ENCODE results near the gene LRRN2.

LRRN2 gene

GRCh38 chr1:204617256-204618147, 68.0 kb downstream of the LRRN2 start:
- peaks cover 7% of the 10 kb centered on the region for H3K4me1 ChIP-seq (ENCODE audit: control insufficient read depth, insufficient read depth, low read length, poor library complexity, severe bottlenecking)
- H3K27ac ChIP-seq (ENCODE audit: low read depth, low read length, severe bottlenecking): no peak overlapping the region
- H3K36me3 ChIP-seq (ENCODE audit: control insufficient read depth, insufficient read depth, low read length): no peaks in the 10 kb centered on the region
- H3K9me3 ChIP-seq (ENCODE audit: control insufficient read depth, low read length): no peaks in the 10 kb centered on the region
- no peak overlapping the region for H3K4me3 ChIP-seq (ENCODE audit: extremely low read depth, insufficient read depth, low read length, poor library complexity, severe bottlenecking)
- 89 to 93% methylated on average over 10 to 11 of the region's 13 CpGs for WGBS, 2 experiments (ENCODE audit: insufficient coverage in 2 of 2)

GRCh38 chr1:204616641-204617040, 68.9 kb downstream of the LRRN2 start:
- peaks cover 7% of the 10 kb centered on the region for H3K4me1 ChIP-seq (ENCODE audit: control insufficient read depth, insufficient read depth, low read length, poor library complexity, severe bottlenecking)
- H3K9me3 ChIP-seq (ENCODE audit: control insufficient read depth, low read length): no peaks in the 10 kb centered on the region
- no peak overlapping the region for H3K27ac ChIP-seq (ENCODE audit: low read depth, low read length, severe bottlenecking)
- H3K36me3 ChIP-seq (ENCODE audit: control insufficient read depth, insufficient read depth, low read length): no peaks in the 10 kb centered on the region
- WGBS, 2 experiments (ENCODE audit: insufficient coverage in 2 of 2): 68 to 74% methylated on average over 5 of the region's 6 CpGs
- no peak overlapping the region for H3K4me3 ChIP-seq (ENCODE audit: extremely low read depth, insufficient read depth, low read length, poor library complexity, severe bottlenecking)

- Histone ChIP-seq H3K36me3 (ENCODE audit: control insufficient read depth, insufficient read depth, low read length) (no peaks in the 10 kb centered on the region), H3K9me3 (ENCODE audit: control insufficient read depth, low read length) (no peaks in the 10 kb centered on the region), H3K4me1 (ENCODE audit: control insufficient read depth, insufficient read depth, low read length, poor library complexity, severe bottlenecking) (peaks cover 7% of the 10 kb centered on the region), H3K4me3 (ENCODE audit: extremely low read depth, insufficient read depth, low read length, poor library complexity, severe bottlenecking) (no peak overlapping the region), H3K27ac (ENCODE audit: low read depth, low read length, severe bottlenecking) (no peak overlapping the region)
- WGBS, 2 experiments (ENCODE audit: insufficient coverage in 2 of 2): 94 to 96% methylated on average over 8 of the region's 8 CpGs
These were observed 69.7 kb downstream of the LRRN2 start for GRCh38 chr1:204615881-204616280.

- H3K9me3 ChIP-seq (ENCODE audit: control insufficient read depth, low read length): no peaks in the 10 kb centered on the region
- H3K27ac ChIP-seq (ENCODE audit: low read depth, low read length, severe bottlenecking): no peak overlapping the region
- no peak overlapping the region for H3K4me3 ChIP-seq (ENCODE audit: extremely low read depth, insufficient read depth, low read length, poor library complexity, severe bottlenecking)
- H3K36me3 ChIP-seq (ENCODE audit: control insufficient read depth, insufficient read depth, low read length): no peaks in the 10 kb centered on the region
- 90 to 93% methylated on average over 2 to 3 of the region's 4 CpGs for WGBS, 2 experiments (ENCODE audit: insufficient coverage in 2 of 2)
- H3K4me1 ChIP-seq (ENCODE audit: control insufficient read depth, insufficient read depth, low read length, poor library complexity, severe bottlenecking): peaks cover 7% of the 10 kb centered on the region
These were observed 71.9 kb downstream of the LRRN2 start for GRCh38 chr1:204613636-204614035.

GRCh38 chr1:204612326-204612725, 73.2 kb downstream of the LRRN2 start:
- H3K4me1 ChIP-seq (ENCODE audit: control insufficient read depth, insufficient read depth, low read length, poor library complexity, severe bottlenecking): peaks cover 7% of the 10 kb centered on the region
- 80 to 85% methylated on average over 3 of the region's 3 CpGs for WGBS, 2 experiments (ENCODE audit: insufficient coverage in 2 of 2)
- H3K27ac ChIP-seq (ENCODE audit: low read depth, low read length, severe bottlenecking): no peak overlapping the region
- H3K9me3 ChIP-seq (ENCODE audit: control insufficient read depth, low read length): no peaks in the 10 kb centered on the region
- H3K36me3 ChIP-seq (ENCODE audit: control insufficient read depth, insufficient read depth, low read length): no peaks in the 10 kb centered on the region
- H3K4me3 ChIP-seq (ENCODE audit: extremely low read depth, insufficient read depth, low read length, poor library complexity, severe bottlenecking): no peak overlapping the region

- H3K36me3 ChIP-seq (ENCODE audit: control insufficient read depth, insufficient read depth, low read length): no peaks in the 10 kb centered on the region
- no peak overlapping the region for H3K4me3 ChIP-seq (ENCODE audit: extremely low read depth, insufficient read depth, low read length, poor library complexity, severe bottlenecking)
- WGBS, 2 experiments (ENCODE audit: insufficient coverage in 2 of 2): 80 to 87% methylated on average over 3 of the region's 3 CpGs
- H3K9me3 ChIP-seq (ENCODE audit: control insufficient read depth, low read length): no peaks in the 10 kb centered on the region
- no peaks in the 10 kb centered on the region for H3K4me1 ChIP-seq (ENCODE audit: control insufficient read depth, insufficient read depth, low read length, poor library complexity, severe bottlenecking)
- no peak overlapping the region for H3K27ac ChIP-seq (ENCODE audit: low read depth, low read length, severe bottlenecking)
These were observed 74.5 kb downstream of the LRRN2 start for GRCh38 chr1:204611036-204611435.

GRCh38 chr1:204607910-204608309, 77.6 kb downstream of the LRRN2 start:
- Histone ChIP-seq H3K27ac (ENCODE audit: low read depth, low read length, severe bottlenecking) (no peak overlapping the region), H3K4me3 (ENCODE audit: extremely low read depth, insufficient read depth, low read length, poor library complexity, severe bottlenecking) (no peak overlapping the region), H3K4me1 (ENCODE audit: control insufficient read depth, insufficient read depth, low read length, poor library complexity, severe bottlenecking) (no peaks in the 10 kb centered on the region), H3K36me3 (ENCODE audit: control insufficient read depth, insufficient read depth, low read length) (no peaks in the 10 kb centered on the region), H3K9me3 (ENCODE audit: control insufficient read depth, low read length) (no peaks in the 10 kb centered on the region)
- 90 to 96% methylated on average over 5 of the region's 6 CpGs for WGBS, 2 experiments (ENCODE audit: insufficient coverage in 2 of 2)

- Histone ChIP-seq H3K4me1 (ENCODE audit: control insufficient read depth, insufficient read depth, low read length, poor library complexity, severe bottlenecking) (no peaks in the 10 kb centered on the region), H3K4me3 (ENCODE audit: extremely low read depth, insufficient read depth, low read length, poor library complexity, severe bottlenecking) (no peak overlapping the region), H3K27ac (ENCODE audit: low read depth, low read length, severe bottlenecking) (no peak overlapping the region), H3K36me3 (ENCODE audit: control insufficient read depth, insufficient read depth, low read length) (no peaks in the 10 kb centered on the region), H3K9me3 (ENCODE audit: control insufficient read depth, low read length) (no peaks in the 10 kb centered on the region)
- 79 to 89% methylated on average over 5 to 7 of the region's 7 CpGs for WGBS, 2 experiments (ENCODE audit: insufficient coverage in 2 of 2)
These were observed 79.7 kb downstream of the LRRN2 start for GRCh38 chr1:204605791-204606190.

- Histone ChIP-seq H3K27ac (ENCODE audit: low read depth, low read length, severe bottlenecking) (no peak overlapping the region), H3K4me1 (ENCODE audit: control insufficient read depth, insufficient read depth, low read length, poor library complexity, severe bottlenecking) (no peaks in the 10 kb centered on the region), H3K9me3 (ENCODE audit: control insufficient read depth, low read length) (no peaks in the 10 kb centered on the region), H3K4me3 (ENCODE audit: extremely low read depth, insufficient read depth, low read length, poor library complexity, severe bottlenecking) (no peak overlapping the region), H3K36me3 (ENCODE audit: control insufficient read depth, insufficient read depth, low read length) (no peaks in the 10 kb centered on the region)
- 90 to 91% methylated on average over 4 of the region's 6 CpGs for WGBS, 2 experiments (ENCODE audit: insufficient coverage in 2 of 2)
These were observed 82.5 kb downstream of the LRRN2 start for GRCh38 chr1:204602871-204603542.

- Histone ChIP-seq H3K4me3 (ENCODE audit: extremely low read depth, insufficient read depth, low read length, poor library complexity, severe bottlenecking) (no peak overlapping the region), H3K27ac (ENCODE audit: low read depth, low read length, severe bottlenecking) (no peak overlapping the region), H3K36me3 (ENCODE audit: control insufficient read depth, insufficient read depth, low read length) (no peaks in the 10 kb centered on the region), H3K9me3 (ENCODE audit: control insufficient read depth, low read length) (no peaks in the 10 kb centered on the region), H3K4me1 (ENCODE audit: control insufficient read depth, insufficient read depth, low read length, poor library complexity, severe bottlenecking) (no peaks in the 10 kb centered on the region)
- 17 to 47% methylated on average over 2 to 3 of the region's 6 CpGs for WGBS, 2 experiments (ENCODE audit: insufficient coverage in 2 of 2)
These were observed 83.4 kb downstream of the LRRN2 start for GRCh38 chr1:204602111-204602579.

GRCh38 chr1:204600968-204601367, 84.6 kb downstream of the LRRN2 start:
- Histone ChIP-seq H3K36me3 (ENCODE audit: control insufficient read depth, insufficient read depth, low read length) (no peaks in the 10 kb centered on the region), H3K27ac (ENCODE audit: low read depth, low read length, severe bottlenecking) (no peak overlapping the region), H3K9me3 (ENCODE audit: control insufficient read depth, low read length) (no peaks in the 10 kb centered on the region), H3K4me1 (ENCODE audit: control insufficient read depth, insufficient read depth, low read length, poor library complexity, severe bottlenecking) (no peaks in the 10 kb centered on the region), H3K4me3 (ENCODE audit: extremely low read depth, insufficient read depth, low read length, poor library complexity, severe bottlenecking) (no peak overlapping the region)
- 85 to 92% methylated on average over 4 of the region's 4 CpGs for WGBS, 2 experiments (ENCODE audit: insufficient coverage in 2 of 2)
